ENCODE results near the gene TNXB.

DNA sequence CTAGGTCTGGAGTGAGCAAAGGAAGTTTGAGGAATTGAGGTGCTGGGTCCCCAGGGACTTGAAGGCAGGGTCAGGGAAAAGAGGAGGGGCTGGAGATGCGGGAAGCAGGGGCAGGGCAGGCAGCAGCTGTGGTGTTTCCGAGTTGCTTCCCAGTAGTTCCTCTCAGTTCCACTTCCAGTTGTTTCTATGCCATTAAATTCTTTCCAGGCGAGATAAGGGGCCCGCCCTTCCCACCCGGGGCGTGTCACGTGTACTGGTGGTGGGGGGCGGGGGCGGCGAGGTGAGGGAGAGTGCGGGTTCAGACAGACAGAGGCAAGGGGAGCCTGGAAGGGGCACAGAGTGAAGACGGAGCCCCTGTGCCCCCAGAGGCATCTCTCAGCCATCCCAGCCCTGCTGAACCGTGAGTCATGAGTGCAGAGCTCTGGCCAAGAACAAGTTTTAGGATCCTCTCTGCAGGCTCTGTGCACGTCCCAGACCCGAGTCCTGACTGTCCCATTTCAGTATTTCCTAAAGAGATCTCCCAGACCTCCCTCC lies 977 bp downstream of the TNXB start:
- TF ChIP-seq, protein P1, sequence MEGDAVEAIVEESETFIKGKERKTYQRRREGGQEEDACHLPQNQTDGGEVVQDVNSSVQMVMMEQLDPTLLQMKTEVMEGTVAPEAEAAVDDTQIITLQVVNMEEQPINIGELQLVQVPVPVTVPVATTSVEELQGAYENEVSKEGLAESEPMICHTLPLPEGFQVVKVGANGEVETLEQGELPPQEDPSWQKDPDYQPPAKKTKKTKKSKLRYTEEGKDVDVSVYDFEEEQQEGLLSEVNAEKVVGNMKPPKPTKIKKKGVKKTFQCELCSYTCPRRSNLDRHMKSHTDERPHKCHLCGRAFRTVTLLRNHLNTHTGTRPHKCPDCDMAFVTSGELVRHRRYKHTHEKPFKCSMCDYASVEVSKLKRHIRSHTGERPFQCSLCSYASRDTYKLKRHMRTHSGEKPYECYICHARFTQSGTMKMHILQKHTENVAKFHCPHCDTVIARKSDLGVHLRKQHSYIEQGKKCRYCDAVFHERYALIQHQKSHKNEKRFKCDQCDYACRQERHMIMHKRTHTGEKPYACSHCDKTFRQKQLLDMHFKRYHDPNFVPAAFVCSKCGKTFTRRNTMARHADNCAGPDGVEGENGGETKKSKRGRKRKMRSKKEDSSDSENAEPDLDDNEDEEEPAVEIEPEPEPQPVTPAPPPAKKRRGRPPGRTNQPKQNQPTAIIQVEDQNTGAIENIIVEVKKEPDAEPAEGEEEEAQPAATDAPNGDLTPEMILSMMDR (conservative IDR thresholded peaks at IDR 0.05), result no peak
- TF ChIP-seq ZFX (IDR thresholded peaks at IDR 0.05), result no peak

Measured in C4-2B (cell line).